Mesendoderm (in vitro differentiated cells): ENCODE data around the gene MAGI2.

Experiments
- DNase-seq: peaks from one replicate; pipeline ENCODE4 v3.0.0; 2013
- H2AK5ac ChIP-seq: 2 replicates; pipeline ENCODE4 v1.6.1; 2013; ENCODE audit warnings: low read length, inconsistent platforms
- H2BK120ac ChIP-seq: 2 replicates; pipeline ENCODE4 v1.6.1; 2013; ENCODE audit warnings: low read depth, mild to moderate bottlenecking, low read length, moderate library complexity, mixed read lengths
- H2BK15ac ChIP-seq: replicated peaks from 2 replicates; pipeline ENCODE4 v1.6.1; 2013; ENCODE audit warnings: low read depth, mild to moderate bottlenecking, moderate library complexity
- H2BK5ac ChIP-seq: 2 replicates; pipeline ENCODE4 v1.6.1; 2013; ENCODE audit warnings: low read length, inconsistent platforms
- H3K18ac ChIP-seq: 2 replicates; pipeline ENCODE4 v1.6.1; 2013; ENCODE audit warnings: mild to moderate bottlenecking, low read length, mixed read lengths
- H3K23ac ChIP-seq: one replicate; pipeline ENCODE4 v1.6.1; 2013; ENCODE audit warnings: low read length
- H3K27ac ChIP-seq: 2 replicates; pipeline ENCODE4 v1.5.1; 2013; ENCODE audit warnings: low read depth, mild to moderate bottlenecking, inconsistent platforms, low read length, moderate library complexity
- H3K27me3 ChIP-seq: 2 replicates; pipeline ENCODE4 v1.6.1; 2013; ENCODE audit warnings: low read length, control low read depth, mild to moderate bottlenecking, inconsistent platforms; ENCODE audit not compliant: insufficient read depth, poor library complexity
- H3K36me3 ChIP-seq: 2 replicates; pipeline ENCODE4 v1.6.1; 2013; ENCODE audit warnings: low read length, inconsistent platforms; ENCODE audit not compliant: control insufficient read depth, insufficient read depth
- H3K4ac ChIP-seq: one replicate; pipeline ENCODE4 v1.6.1; 2013; ENCODE audit warnings: low read depth, mild to moderate bottlenecking, low read length, moderate library complexity
- H3K4me1 ChIP-seq: 2 replicates; pipeline ENCODE4 v1.6.1; 2013; ENCODE audit warnings: low read depth, low read length, inconsistent platforms; ENCODE audit not compliant: control insufficient read depth
- H3K4me2 ChIP-seq: 2 replicates; pipeline ENCODE4 v1.6.1; 2013; ENCODE audit warnings: low read length
- H3K4me3 ChIP-seq: 2 replicates; pipeline ENCODE4 v1.5.1; 2013; ENCODE audit warnings: mild to moderate bottlenecking, low read length
- H3K56ac ChIP-seq: one replicate; pipeline ENCODE4 v1.6.1; 2013; ENCODE audit warnings: low read length
- H3K79me1 ChIP-seq: 2 replicates; pipeline ENCODE4 v1.6.1; 2013; ENCODE audit warnings: low read length, inconsistent platforms
- H3K79me2 ChIP-seq: 2 replicates; pipeline ENCODE4 v1.6.1; 2013; ENCODE audit warnings: mild to moderate bottlenecking, low read length; ENCODE audit not compliant: control insufficient read depth, insufficient read depth
- H3K9ac ChIP-seq: 2 replicates; pipeline ENCODE4 v1.6.1; 2013; ENCODE audit warnings: low read length, inconsistent platforms
- H4K5ac ChIP-seq: one replicate; pipeline ENCODE4 v1.6.1; 2013; ENCODE audit warnings: low read length
- H4K8ac ChIP-seq: one replicate; pipeline ENCODE4 v1.6.1; 2013; ENCODE audit warnings: low read depth, mild to moderate bottlenecking, control low read depth, low read length, moderate library complexity
- WGBS: extraction: QIAGEN DNeasy Blood & Tissue Kit; methylation state at CpG from one replicate; pipeline ENCODE4 v1.1.7; 2013; ENCODE audit warnings: low lambda C conversion rate, missing lambda C conversion rate; ENCODE audit not compliant: insufficient coverage; ENCODE audit errors: extremely low coverage; 5-methylcytosine and 5-hydroxymethylcytosine counted together

The MAGI2 gene

GRCh38 chr7:79317728-79318127 is 135.7 kb downstream of the MAGI2 start:
- Histone ChIP-seq H3K4ac (no peak overlapping the region), H3K9ac (no peak overlapping the region), H2BK15ac (no peak overlapping the region), H3K23ac (no peak overlapping the region), H3K36me3 (no peaks in the 10 kb centered on the region), H3K4me3 (no peak overlapping the region), H3K18ac (no peak overlapping the region), H3K79me1 (no peaks in the 10 kb centered on the region), H2BK5ac (no peak overlapping the region), H2BK120ac (no peak overlapping the region), H3K4me1 (no peaks in the 10 kb centered on the region), H3K56ac (no peak overlapping the region), H4K8ac (no peak overlapping the region), H3K4me2 (no peak overlapping the region), H4K5ac (no peak overlapping the region), H2AK5ac (no peak overlapping the region), H3K27ac (no peak overlapping the region), H3K27me3 (no peaks in the 10 kb centered on the region), H3K79me2 (no peaks in the 10 kb centered on the region)
- WGBS: no CpG with 5 or more reads among the region's 2 CpGs
- peak; percentile 92 for DNase-seq

GRCh38 chr7:79312022-79312421 is 141.4 kb downstream of the MAGI2 start:
- no peak for DNase-seq
- Histone ChIP-seq H3K79me1 (no peaks in the 10 kb centered on the region), H3K79me2 (no peaks in the 10 kb centered on the region), H3K36me3 (no peaks in the 10 kb centered on the region), H3K9ac (no peak overlapping the region), H2BK120ac (no peak overlapping the region), H2AK5ac (no peak overlapping the region), H3K27ac (no peak overlapping the region), H3K4me1 (no peaks in the 10 kb centered on the region), H3K56ac (no peak overlapping the region), H3K18ac (no peak overlapping the region), H2BK15ac (no peak overlapping the region), H3K4me3 (no peak overlapping the region), H4K8ac (no peak overlapping the region), H3K23ac (no peak overlapping the region), H4K5ac (no peak overlapping the region), H3K4ac (no peak overlapping the region), H3K27me3 (no peaks in the 10 kb centered on the region), H3K4me2 (no peak overlapping the region), H2BK5ac (no peak overlapping the region)
- no CpG with 5 or more reads among the region's 3 CpGs for WGBS

GRCh38 chr7:79308192-79308591 is 145.3 kb downstream of the MAGI2 start:
- H3K4me3 ChIP-seq: no peak overlapping the region
- no peaks in the 10 kb centered on the region for H3K4me1 ChIP-seq
- H3K27ac ChIP-seq: no peak overlapping the region
- H3K18ac ChIP-seq: no peak overlapping the region
- H4K8ac ChIP-seq: no peak overlapping the region
- no peak overlapping the region for H4K5ac ChIP-seq
- no peak overlapping the region for H3K4ac ChIP-seq
- H3K27me3 ChIP-seq: no peaks in the 10 kb centered on the region
- no peak overlapping the region for H3K9ac ChIP-seq
- H3K4me2 ChIP-seq: no peak overlapping the region
- no peak overlapping the region for H2AK5ac ChIP-seq
- no peak overlapping the region for H2BK5ac ChIP-seq
- DNase-seq: no peak
- no peak overlapping the region for H3K23ac ChIP-seq
- H2BK120ac ChIP-seq: no peak overlapping the region
- no peaks in the 10 kb centered on the region for H3K79me1 ChIP-seq
- WGBS: no CpG with 5 or more reads among the region's 4 CpGs
- no peak overlapping the region for H3K56ac ChIP-seq
- H3K36me3 ChIP-seq: no peaks in the 10 kb centered on the region
- no peaks in the 10 kb centered on the region for H3K79me2 ChIP-seq
- no peak overlapping the region for H2BK15ac ChIP-seq

GRCh38 chr7:79307376-79307775 is 146.1 kb downstream of the MAGI2 start:
- Histone ChIP-seq H3K27me3 (no peaks in the 10 kb centered on the region), H3K18ac (no peak overlapping the region), H2BK120ac (no peak overlapping the region), H3K36me3 (no peaks in the 10 kb centered on the region), H3K27ac (no peak overlapping the region), H2BK5ac (no peak overlapping the region), H3K4me2 (no peak overlapping the region), H3K56ac (no peak overlapping the region), H3K79me1 (no peaks in the 10 kb centered on the region), H3K4me1 (no peaks in the 10 kb centered on the region), H4K8ac (no peak overlapping the region), H3K4ac (no peak overlapping the region), H4K5ac (no peak overlapping the region), H3K23ac (no peak overlapping the region), H3K79me2 (no peaks in the 10 kb centered on the region), H2BK15ac (no peak overlapping the region), H3K4me3 (no peak overlapping the region), H3K9ac (no peak overlapping the region), H2AK5ac (no peak overlapping the region)
- no peak for DNase-seq
- WGBS: no CpG with 5 or more reads among the region's 3 CpGs

GRCh38 chr7:79304711-79305110 is 148.8 kb downstream of the MAGI2 start:
- no peak for DNase-seq
- Histone ChIP-seq H3K4ac (no peak overlapping the region), H3K79me2 (no peaks in the 10 kb centered on the region), H3K27ac (no peak overlapping the region), H3K9ac (no peak overlapping the region), H3K79me1 (no peaks in the 10 kb centered on the region), H3K36me3 (no peaks in the 10 kb centered on the region), H4K8ac (no peak overlapping the region), H2BK15ac (no peak overlapping the region), H3K4me2 (no peak overlapping the region), H4K5ac (no peak overlapping the region), H3K56ac (no peak overlapping the region), H2BK120ac (no peak overlapping the region), H3K23ac (no peak overlapping the region), H3K4me1 (no peaks in the 10 kb centered on the region), H3K4me3 (no peak overlapping the region), H3K18ac (no peak overlapping the region), H3K27me3 (no peaks in the 10 kb centered on the region), H2BK5ac (no peak overlapping the region), H2AK5ac (no peak overlapping the region)
- WGBS: no CpG with 5 or more reads among the region's 2 CpGs

- Histone ChIP-seq H2BK5ac (no peak overlapping the region), H3K4me1 (no peaks in the 10 kb centered on the region), H3K27me3 (no peaks in the 10 kb centered on the region), H3K23ac (no peak overlapping the region), H2BK120ac (no peak overlapping the region), H2AK5ac (no peak overlapping the region), H3K4me2 (no peak overlapping the region), H3K79me1 (no peaks in the 10 kb centered on the region), H2BK15ac (no peak overlapping the region), H3K9ac (no peak overlapping the region), H4K8ac (no peak overlapping the region), H3K18ac (no peak overlapping the region), H3K4me3 (no peak overlapping the region), H3K79me2 (no peaks in the 10 kb centered on the region), H3K27ac (no peak overlapping the region), H3K4ac (no peak overlapping the region), H3K36me3 (no peaks in the 10 kb centered on the region), H4K5ac (no peak overlapping the region), H3K56ac (no peak overlapping the region)
- no peak for DNase-seq
- no CpG with 5 or more reads among the region's 1 CpG for WGBS
Observed at GRCh38 chr7:79302293-79302692, 151.2 kb downstream of the MAGI2 start.
